GM18951 (cell line): ENCODE measurements around the gene SLC37A2.
"Not testable (repeated sequence)": the region's sequence is repeated elsewhere in the genome, so short reads cannot be mapped to it uniquely, and the experiment has no call there.

Source experiments
- POLR2A ChIP-seq: IDR thresholded peaks from 4 replicates; pipeline ENCODE4 v1.6.1; 2011; ENCODE audit warnings: mild to moderate bottlenecking; ENCODE audit not compliant: insufficient read length, insufficient read depth; ENCODE audit errors: extremely low read depth
- in situ Hi-C: fragments of 300-500 bp; cut with MboI; formaldehyde crosslinking; loops from one replicate; pipeline ENCODE4 v1.12.0; 2022; ENCODE audit warnings: low sequenced_read_pairs, mixed read lengths, inconsistent platforms; ENCODE audit not compliant: unreplicated experiment

SLC37A2 gene

DNA sequence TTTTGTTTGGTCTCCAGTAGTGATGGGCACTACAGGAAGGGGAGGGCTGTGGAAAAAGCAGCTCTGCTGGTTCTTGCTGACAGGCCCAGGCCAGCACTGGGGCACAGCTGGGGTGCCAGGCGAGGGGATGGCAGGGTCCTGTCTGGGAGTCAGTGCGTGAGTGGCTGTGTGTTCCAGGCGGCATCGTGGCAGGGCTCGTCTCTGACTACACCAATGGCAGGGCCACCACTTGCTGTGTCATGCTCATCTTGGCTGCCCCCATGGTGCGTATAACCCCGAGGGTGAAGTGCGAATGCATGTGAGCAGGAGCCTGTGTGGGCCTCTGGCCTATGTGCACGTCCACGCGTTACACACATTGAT lies 20.9 kb downstream of the SLC37A2 start:
- no peak for TF ChIP-seq POLR2A
- in situ Hi-C loops, result no loop called here

GRCh38 chr11:125084761-125085231 lies 21.7 kb downstream of the SLC37A2 start:
- in situ Hi-C loops, result no loop called here

GRCh38 chr11:125085301-125086081 lies 22.4 kb downstream of the SLC37A2 start:
- in situ Hi-C loops, result no loop called here

More at GRCh38 chr11:125084761-125085231, 21.7 kb downstream of the SLC37A2 start:
- no peak for TF ChIP-seq POLR2A

DNA sequence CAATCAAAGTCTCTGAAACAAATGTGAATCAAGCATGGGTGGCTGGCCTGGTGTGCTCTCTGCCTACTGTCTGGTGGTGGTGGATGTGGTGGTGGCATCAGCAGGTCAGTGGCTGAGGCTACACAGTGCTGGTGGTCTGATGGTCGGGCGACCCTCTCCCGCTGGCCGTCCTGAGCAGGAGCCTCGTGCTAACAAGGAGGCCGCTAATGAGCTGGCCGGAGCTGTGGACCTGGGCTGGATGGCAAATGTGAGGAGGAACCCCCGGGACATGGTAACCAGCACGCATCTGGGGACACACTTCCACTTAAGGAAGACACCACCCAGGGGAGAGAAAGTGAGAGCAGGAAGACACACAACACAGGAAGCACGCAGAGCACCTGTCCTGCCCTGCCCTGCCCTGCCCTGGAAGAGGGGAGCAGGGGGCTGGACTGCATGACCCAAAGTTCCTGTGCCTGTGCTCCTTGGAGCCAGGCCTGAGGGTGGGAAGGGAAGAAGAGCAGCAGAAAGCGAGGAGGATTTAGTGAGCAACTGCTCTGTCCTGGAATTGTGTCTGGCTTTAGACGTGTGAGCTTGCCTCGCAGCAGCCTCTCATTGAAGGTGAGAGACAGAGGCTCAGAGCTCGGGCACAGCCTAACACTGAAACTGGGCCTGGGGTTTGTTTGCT lies 23.7 kb downstream of the SLC37A2 start:
- in situ Hi-C loops, result no loop called here
- TF ChIP-seq POLR2A, result no peak

More at GRCh38 chr11:125085301-125086081, 22.4 kb downstream of the SLC37A2 start:
- TF ChIP-seq POLR2A, result no peak

- in situ Hi-C loops, result no loop called here
- no peak for TF ChIP-seq POLR2A
Measured at GRCh38 chr11:125088123-125088522, 25.0 kb downstream of the SLC37A2 start.

- TF ChIP-seq POLR2A, result no peak
- in situ Hi-C loops, result no loop called here
Measured at GRCh38 chr11:125088576-125089455, 25.7 kb downstream of the SLC37A2 start.

- in situ Hi-C loops, result not testable (repeated sequence)
Measured at GRCh38 chr11:125089481-125089880, 26.4 kb downstream of the SLC37A2 start.

DNA sequence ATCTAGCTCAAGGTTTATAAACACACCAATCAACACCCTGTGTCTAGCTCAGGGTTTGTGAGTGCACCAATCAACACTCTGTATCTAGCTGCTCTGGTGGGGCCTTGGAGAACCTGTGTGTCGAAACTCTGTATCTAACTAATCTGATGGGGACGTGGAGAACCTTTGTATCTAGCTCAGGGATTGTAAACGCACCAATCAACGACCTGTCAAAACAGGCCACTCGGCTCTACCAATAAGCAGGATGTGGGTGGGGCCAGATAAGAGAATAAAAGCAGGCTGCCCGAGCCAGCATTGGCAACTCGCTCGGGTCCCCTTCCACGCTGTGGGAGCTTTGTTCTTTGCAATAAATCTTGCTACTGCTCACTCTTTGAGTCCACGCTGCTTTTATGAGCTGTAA lies 27.0 kb downstream of the SLC37A2 start:
- in situ Hi-C loops, result not testable (repeated sequence)

GRCh38 chr11:125090816-125091215 lies 27.7 kb downstream of the SLC37A2 start:
- in situ Hi-C loops, result no loop called here
- no peak for TF ChIP-seq POLR2A

GRCh38 chr11:125091247-125091876 lies 28.3 kb downstream of the SLC37A2 start:
- in situ Hi-C loops, result no loop called here
- TF ChIP-seq POLR2A, result no peak

- in situ Hi-C loops, result no loop called here
- TF ChIP-seq POLR2A, result no peak
Measured at GRCh38 chr11:125091877-125092664, 29.0 kb downstream of the SLC37A2 start.

DNA sequence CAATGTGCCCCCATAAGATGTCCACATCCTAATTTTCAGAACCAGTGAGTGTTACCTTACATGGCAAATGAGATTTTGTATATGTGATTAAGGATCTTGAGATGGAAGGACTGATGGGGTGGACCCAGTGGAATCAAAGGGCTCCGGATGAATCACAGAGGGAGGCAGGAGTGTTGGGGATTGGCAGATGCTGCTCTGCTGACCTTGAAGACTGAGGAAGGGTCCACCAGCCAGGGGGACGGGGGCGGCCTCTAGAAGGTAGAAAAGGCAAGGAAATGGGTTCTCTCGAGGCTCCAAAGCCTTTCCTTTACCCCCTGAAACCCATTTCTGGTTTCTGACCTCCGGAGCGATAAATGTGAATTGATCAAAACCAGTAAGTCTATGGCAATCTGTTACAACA lies 29.6 kb downstream of the SLC37A2 start:
- in situ Hi-C loops, result no loop called here
- no peak for TF ChIP-seq POLR2A
